Frontal cortex (tissue), 4 donors: ENCODE results near the gene UNC119B. TPM values are rescaled to one million over a fixed set of nuclear protein-coding genes. Genes with fewer than 3 reads are reported as not detected.

Source experiments
- DNase-seq, 2 donors: peaks; one replicate each; pipeline ENCODE4 v3.0.0; 2012; ENCODE audit warnings: low spot score in 2 of 2
- FAIRE-seq: peaks from 2 replicates; lab custom pipeline; 2012; peaks lifted over from hg19 to GRCh38; lab: Jason Lieb, UNC
- total RNA-seq: library from RNA; depleted of rRNA; stranded (reverse); fragments of >200 nt; gene quantifications from one replicate; pipeline ENCODE4 v1.2.3, GENCODE V29; 2014
- donor health status: control.
- donor health status: control.
- donor health status: control.

UNC119B gene
- total RNA-seq, 1 donor from 2014 or later = 11.0 TPM

DNA sequence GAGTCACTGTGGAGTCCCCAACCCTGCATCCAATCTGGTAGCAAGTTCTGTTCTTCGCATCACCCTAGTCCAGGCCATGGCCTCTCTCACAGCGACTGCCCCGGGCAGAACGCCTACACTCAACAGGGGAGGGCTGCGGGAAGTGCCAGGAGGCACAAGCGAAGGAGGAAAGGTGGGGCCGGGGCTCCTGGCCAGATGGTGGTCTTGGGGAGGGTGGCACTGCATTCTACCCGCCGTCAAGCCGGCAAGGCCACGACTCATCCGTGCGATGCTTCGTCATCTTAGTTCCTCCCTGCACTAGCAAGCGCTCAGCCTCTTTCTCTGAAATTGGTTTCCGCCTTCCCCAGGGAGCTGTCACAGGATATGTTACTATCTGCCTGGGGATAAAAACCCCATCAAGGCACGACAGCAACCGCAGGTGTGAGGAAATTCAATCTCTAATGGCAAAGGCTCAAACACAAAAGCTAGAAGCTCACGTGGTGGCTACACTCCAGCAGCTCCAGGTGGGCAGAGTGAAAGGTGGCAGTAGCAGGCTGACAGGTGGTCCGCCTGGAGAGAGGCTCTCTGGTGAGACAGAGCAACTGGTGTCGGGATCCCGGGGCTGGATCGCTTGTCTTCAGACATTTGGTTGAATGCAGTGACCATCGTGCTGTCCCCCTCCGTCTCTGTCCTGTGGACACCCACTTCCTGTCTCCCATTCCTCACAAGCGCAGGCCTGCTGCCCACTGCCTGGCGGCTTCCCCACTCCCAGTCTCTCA, 49.5 kb downstream of the UNC119B start:
- no peak for FAIRE-seq
- DNase-seq = no peak

DNA sequence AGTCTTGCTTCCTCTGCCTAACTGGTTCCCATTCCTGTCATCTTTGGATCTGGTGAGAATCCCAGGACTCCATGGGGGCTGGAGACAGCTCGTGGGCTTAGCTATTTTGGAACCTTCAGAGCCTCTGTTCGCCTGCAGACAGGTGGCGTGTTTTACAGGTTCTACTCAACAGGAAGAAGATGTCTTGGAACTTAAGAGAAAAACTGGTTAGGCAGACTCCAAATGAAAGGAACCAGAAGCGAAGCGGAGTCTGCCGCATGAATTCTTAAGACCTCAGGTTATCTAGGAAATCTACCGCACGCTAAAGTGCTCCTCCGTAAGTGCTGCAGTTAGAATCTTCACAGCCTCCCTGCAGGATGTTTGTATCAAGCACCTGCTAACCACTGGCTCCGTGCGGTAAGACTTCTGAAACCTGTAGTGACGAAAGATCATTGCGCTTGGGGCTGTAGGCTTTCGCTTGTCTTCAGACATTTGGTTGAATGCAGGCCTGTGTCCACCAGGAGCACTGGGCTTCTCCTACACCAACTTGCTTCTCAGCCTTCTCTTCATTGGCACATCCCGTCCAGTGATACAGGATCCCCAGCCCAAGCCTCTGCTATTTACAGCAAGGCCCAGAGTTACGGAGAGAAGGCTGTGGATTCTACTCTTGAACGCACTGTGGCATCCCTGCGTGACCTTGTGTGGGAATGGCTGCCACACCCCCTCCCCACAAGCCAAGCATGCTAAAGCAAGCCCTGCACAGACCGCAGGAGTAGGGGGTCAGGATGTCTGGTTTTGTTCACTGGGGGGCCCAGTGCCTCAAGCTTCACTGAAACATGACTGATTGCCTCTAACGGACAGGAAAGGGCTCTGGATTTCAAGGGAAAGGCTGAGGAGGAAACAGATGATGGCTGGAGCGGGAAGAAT, 50.3 kb downstream of the UNC119B start:
- FAIRE-seq = no peak
- DNase-seq = no peak

DNA sequence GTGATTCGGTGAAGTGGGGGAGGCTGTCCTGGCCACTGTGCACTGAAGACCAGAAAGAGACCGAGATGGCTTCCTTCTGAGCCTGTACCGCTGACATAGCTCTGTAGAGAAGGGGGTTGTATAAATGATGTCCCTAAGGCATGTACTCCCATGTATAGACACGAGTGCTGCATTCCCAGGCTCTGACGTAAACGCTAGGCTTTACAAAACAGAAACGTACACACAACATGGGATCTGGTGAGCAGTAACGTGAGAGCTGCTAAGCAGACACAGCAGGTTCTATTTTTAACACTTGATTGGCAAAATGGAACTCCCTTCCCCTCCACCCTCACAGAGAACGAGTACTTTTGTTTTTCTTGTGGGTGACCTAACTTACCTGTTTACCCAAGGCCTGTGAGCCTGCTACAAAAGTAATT, 51.3 kb downstream of the UNC119B start:
- no peak for FAIRE-seq
- DNase-seq = peak in 1 of 2 donors; percentile 45

DNA sequence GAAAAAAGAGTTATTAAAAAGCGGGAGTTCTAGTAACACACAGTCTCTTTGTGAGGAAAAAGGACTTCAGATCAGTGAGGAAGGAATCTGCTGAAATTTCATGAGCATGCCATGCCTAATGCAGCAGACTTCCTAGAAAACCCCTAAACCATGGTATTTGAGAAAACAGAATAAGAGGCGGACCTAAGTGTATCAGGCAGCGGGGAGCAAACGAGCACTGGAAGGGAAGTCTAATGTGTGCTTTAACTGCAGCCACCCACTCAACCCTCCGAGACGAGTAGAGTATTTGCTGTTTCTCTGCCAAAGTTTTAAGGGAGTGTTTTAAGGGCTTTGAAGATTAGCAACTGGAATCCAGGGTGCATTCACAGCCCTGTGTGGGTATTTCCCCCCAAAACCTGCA, 51.8 kb downstream of the UNC119B start:
- DNase-seq = no peak
- FAIRE-seq = no peak

DNA sequence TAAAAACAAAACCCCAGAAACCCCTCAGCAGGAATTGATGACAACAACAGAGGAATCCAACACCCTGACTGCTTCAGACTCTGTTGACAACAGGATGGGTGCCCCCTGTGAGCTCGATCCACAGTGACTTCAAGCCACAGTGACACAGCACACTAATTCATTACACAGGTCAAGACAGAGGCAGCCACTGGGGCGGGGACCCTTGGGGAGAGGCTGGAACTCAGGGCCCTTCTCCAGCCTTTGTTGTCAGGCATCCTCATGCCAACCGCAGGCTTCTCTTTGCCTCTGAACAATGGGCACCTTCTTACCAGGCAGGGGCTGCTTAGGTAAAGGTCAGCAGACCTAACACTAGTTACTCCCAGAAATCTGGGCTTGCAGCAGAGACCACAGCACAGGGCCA, 53.0 kb downstream of the UNC119B start:
- FAIRE-seq (no peak), DNase-seq (no peak)

DNA sequence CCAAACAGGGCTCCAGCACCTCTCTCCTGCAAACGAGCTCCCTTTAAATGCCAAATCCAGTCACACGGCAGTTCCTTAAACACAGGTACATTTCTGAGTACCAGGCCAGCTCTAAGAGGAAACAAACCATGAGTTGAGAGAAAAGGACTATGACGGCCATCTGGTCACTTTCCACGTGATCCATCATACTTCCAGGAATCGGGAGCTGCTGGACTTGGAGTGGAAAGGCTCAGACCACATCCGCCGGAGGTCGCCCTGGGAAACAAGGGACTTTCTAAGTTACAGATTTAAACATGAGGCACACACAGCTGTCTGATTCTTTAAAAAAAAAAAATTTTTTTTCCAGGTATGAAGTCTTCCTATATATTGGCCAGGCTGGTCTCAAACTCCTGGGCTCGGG, 54.6 kb downstream of the UNC119B start:
- no peak for DNase-seq
- no peak for FAIRE-seq

DNA sequence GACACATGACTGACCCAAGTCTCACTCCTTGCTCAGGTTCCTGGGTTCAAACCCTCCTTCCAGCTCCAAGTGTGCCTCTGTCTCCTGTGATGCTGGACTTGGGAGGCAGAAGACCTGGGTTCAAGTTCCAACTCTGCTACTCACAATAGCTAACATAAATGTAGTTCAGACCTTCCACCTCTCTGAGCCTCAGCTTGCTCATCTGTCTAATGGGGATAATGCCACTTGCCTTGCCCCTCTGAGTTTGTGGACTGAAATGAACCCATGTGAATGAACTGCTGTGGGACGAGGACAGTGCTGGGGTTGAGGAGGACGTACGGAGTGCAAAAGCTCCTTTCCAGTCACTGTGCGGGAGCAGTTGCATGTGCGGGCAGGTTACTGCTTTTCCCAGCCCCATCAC, 56.3 kb downstream of the UNC119B start:
- no peak for FAIRE-seq
- DNase-seq = no peak

DNA sequence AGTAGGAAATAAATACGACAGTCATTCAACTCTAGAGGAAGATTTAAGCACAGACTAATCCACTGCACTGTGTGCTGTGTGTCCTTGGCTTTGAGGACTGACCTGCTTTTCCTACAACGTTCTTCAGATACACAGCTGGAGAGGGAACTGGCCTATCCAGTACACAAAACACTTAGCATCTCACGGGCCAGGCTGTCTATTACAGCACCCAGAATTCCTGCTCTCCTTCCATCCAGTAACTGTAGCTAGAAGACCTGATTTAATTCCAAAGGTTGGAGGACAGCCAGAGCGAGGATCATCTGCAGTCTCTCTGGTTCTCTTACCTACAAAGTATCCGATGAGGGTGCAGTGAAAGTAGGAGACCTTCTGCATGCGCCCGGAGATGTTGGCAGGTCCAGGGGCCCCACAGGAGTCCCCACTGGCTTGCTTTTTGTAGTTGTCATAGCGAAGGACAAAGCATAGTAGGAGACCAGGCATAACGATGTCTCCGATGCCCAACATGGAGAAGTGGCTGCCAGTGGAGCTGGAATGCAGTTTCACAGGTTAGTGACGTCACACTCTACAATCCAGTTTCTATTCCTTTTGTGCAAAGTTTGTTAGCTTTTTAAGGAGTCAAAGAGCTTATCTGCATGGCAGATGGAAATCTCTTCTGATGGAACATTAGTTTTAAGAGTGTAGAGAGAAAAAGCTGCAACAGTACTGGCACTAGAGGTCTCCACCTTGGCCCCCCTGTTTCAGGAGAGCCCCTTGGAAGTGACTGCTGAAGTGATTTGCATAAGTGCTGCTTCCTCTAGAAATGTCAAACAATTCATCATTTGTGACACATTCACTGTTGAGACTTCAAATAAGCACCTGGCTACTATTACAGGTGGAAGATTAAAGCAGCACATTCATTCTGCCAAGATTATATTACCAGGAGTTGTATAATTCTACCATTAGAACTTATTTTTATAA, 57.1 kb downstream of the UNC119B start:
- DNase-seq (no peak), FAIRE-seq (no peak)

DNA sequence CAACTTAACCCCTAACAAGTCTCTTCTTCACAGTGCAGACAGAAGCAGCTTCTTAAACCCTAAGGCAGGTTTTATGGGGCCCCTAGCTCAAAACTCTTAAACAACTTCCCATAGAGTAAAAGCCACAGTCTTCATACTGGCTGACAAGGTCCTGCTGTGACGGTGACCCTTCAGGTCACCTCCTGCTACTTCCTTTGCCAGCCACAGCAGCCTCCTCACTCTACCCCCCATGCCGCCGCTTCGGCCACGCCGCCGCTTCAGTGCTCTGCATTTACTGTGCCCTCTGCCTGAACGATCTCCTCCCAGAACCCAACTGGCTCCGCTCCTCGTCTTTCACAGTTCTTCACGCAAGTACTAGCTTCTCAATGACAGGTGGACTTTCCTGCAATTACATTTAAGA, 60.8 kb downstream of the UNC119B start:
- no peak for FAIRE-seq

More for the DNA sequence above, 60.8 kb downstream of the UNC119B start:
- no peak for DNase-seq

Other genes starting within 250 kb of the UNC119B start
- gene SRSF9, start 240.7 kb upstream of the UNC119B start, total RNA-seq = 92.5 TPM
- 279 TPM for gene DYNLL1, start 214.3 kb upstream of the UNC119B start, total RNA-seq
- gene COQ5, start 181.3 kb upstream of the UNC119B start, total RNA-seq = 25.3 TPM
- gene RNF10, start 176.1 kb upstream of the UNC119B start, total RNA-seq = 119 TPM
- gene POP5, start 129.1 kb upstream of the UNC119B start, total RNA-seq = 27.3 TPM
- 2.0 TPM for gene CABP1, start 69.8 kb upstream of the UNC119B start, total RNA-seq
- gene MLEC, start 23.3 kb upstream of the UNC119B start, total RNA-seq = 35.5 TPM
- gene ACADS, start 15.4 kb downstream of the UNC119B start, total RNA-seq = 4.9 TPM
- 45.2 TPM for gene SPPL3, start 193.9 kb downstream of the UNC119B start, total RNA-seq